B cell (primary cell): ENCODE measurements around the gene ANTKMT.

Experiments used
- EZH2 ChIP-seq: IDR thresholded peaks from 2 replicates; pipeline ENCODE4 v1.6.1; 2012; ENCODE audit warnings: borderline replicate concordance, low read depth, mild to moderate bottlenecking, moderate library complexity, low read length; ENCODE audit not compliant: insufficient read depth, poor library complexity, severe bottlenecking
- TF ChIP-seq, protein P1 (sequence below): fragments of 200-600 bp; IDR thresholded peaks from one replicate; pipeline ENCODE4 v1.8.0; 2022; ENCODE audit warnings: antibody characterized with exemption, mild to moderate bottlenecking

DNA sequence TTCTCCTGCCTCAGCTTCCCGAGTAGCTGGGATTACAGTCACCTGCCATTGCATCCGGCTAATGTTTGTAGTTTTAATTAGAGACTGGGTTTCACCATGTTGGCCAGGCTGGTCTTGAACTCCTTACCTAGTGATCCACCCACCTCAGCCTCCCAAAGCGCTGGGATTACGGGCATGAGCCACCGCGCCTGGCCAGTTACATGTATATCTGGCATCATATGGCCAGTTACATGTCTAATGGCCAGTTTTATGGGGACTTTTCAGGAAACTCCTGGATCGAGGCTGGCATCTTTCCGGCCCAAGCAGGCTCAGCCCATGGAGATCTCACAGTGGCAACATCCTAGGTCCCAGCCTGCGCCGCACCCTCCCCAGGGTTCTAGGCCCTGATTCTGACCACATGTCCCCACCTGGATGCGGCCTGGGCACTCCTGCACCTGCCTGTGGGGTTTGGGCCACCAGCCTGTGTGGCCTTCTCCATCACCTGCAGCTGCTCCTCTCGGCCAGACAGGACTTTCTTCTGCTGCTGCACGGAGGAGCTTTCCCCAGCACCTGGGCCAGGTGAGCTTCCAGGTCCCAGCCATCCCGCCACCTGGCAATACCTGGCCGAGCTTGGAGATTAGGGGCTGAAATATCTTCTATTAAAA lies 21.2 kb downstream of the ANTKMT start:
- TF ChIP-seq, protein P1, sequence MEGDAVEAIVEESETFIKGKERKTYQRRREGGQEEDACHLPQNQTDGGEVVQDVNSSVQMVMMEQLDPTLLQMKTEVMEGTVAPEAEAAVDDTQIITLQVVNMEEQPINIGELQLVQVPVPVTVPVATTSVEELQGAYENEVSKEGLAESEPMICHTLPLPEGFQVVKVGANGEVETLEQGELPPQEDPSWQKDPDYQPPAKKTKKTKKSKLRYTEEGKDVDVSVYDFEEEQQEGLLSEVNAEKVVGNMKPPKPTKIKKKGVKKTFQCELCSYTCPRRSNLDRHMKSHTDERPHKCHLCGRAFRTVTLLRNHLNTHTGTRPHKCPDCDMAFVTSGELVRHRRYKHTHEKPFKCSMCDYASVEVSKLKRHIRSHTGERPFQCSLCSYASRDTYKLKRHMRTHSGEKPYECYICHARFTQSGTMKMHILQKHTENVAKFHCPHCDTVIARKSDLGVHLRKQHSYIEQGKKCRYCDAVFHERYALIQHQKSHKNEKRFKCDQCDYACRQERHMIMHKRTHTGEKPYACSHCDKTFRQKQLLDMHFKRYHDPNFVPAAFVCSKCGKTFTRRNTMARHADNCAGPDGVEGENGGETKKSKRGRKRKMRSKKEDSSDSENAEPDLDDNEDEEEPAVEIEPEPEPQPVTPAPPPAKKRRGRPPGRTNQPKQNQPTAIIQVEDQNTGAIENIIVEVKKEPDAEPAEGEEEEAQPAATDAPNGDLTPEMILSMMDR = no peak
- TF ChIP-seq EZH2 = no peak
